CD4-positive, alpha-beta T cell (primary cell): ENCODE results near the gene RAB6A. TPM values are rescaled to one million over a fixed set of nuclear protein-coding genes. Genes with fewer than 3 reads are reported as not detected.

ENCODE experiments used
- ATAC-seq: fragments of 200-7000 bp; cut with Tn5 transposase; one replicate; pipeline ENCODE4 v1.10.0; 2022; ENCODE audit warnings: mild to moderate bottlenecking; ENCODE audit not compliant: poor library complexity
- CTCF ChIA-PET: fragments of 350-600 bp; sonication (Branson Sonifier 250); formaldehyde crosslinking; loops from one replicate; lab custom pipeline; 2021; ENCODE audit warnings: antibody characterized with exemption, inconsistent platforms; lab: Charles Lee
- POLR2A ChIA-PET: fragments of 350-600 bp; sonication (Branson Sonifier 250); formaldehyde crosslinking; loops from one replicate; lab custom pipeline; 2021; ENCODE audit warnings: antibody characterized with exemption, inconsistent platforms; lab: Charles Lee
- DNase-seq, 14 experiments: peaks; one replicate each; pipeline ENCODE4 v3.0.0-alpha.2; 2013 to 2020; ENCODE audit warnings: mixed read lengths in 2 of 14
- H3K27ac ChIP-seq, 2 donors: one replicate each; pipeline versions ENCODE4 v1.5.1 to v1.7.0; 2013; ENCODE audit warnings: low read length in 2 of 2, low read depth in 1 of 2, mild to moderate bottlenecking in 1 of 2
- H3K27me3 ChIP-seq, 2 experiments: 1 replicate in 1 of 2; 2 replicates in 1 of 2; pipeline versions ENCODE4 v1.6.1 to v1.7.0; 2013; ENCODE audit warnings: low read length in 2 of 2, control low read depth in 1 of 2, mild to moderate bottlenecking in 1 of 2, moderate library complexity in 1 of 2; ENCODE audit not compliant: insufficient read depth in 2 of 2, control insufficient read depth in 1 of 2
- H3K36me3 ChIP-seq: one replicate; pipeline ENCODE4 v1.6.1; 2013; ENCODE audit warnings: low read length, control low read depth; ENCODE audit not compliant: insufficient read depth
- H3K4me1 ChIP-seq: one replicate; pipeline ENCODE4 v1.6.1; 2013; ENCODE audit warnings: low read length, control low read depth; ENCODE audit not compliant: insufficient read depth
- H3K4me3 ChIP-seq: one replicate; pipeline ENCODE4 v1.5.1; 2013; ENCODE audit warnings: mild to moderate bottlenecking, low read length, moderate library complexity
- H3K9me3 ChIP-seq, 2 experiments: 1 replicate in 1 of 2; 2 replicates in 1 of 2; pipeline versions ENCODE4 v1.6.1 to v1.7.0; 2013; ENCODE audit warnings: low read length in 2 of 2, mild to moderate bottlenecking in 2 of 2, control low read depth in 1 of 2, moderate library complexity in 1 of 2; ENCODE audit not compliant: control insufficient read depth in 1 of 2, insufficient read depth in 1 of 2
- H3K27ac Mint-ChIP-seq: one replicate; pipeline ENCODE4 v1.8.0; 2020; ENCODE audit warnings: mixed read lengths
- H3K27me3 Mint-ChIP-seq: one replicate; pipeline ENCODE4 v1.8.0; 2021; ENCODE audit warnings: mixed read lengths
- H3K36me3 Mint-ChIP-seq: one replicate; pipeline ENCODE4 v1.8.0; 2021; ENCODE audit warnings: low read depth, mixed read lengths
- H3K4me1 Mint-ChIP-seq: one replicate; pipeline ENCODE4 v1.8.0; 2021; ENCODE audit warnings: low read depth, mixed read lengths
- H3K4me3 Mint-ChIP-seq: one replicate; pipeline ENCODE4 v1.8.0; 2020; ENCODE audit warnings: mild to moderate bottlenecking, mixed read lengths
- H3K9me3 Mint-ChIP-seq: one replicate; pipeline ENCODE4 v1.8.0; 2020; ENCODE audit warnings: mixed read lengths
- CTCF ChIP-seq: fragments of 200-600 bp; IDR thresholded peaks from one replicate; pipeline ENCODE4 v1.8.0; 2022; ENCODE audit warnings: antibody characterized with exemption, mild to moderate bottlenecking
- intact Hi-C, 2 experiments: fragments of 100-400 bp; cut with DNase I in 1 of 2; cut with micrococcal nuclease in 1 of 2; formaldehyde crosslinking; loops; one replicate each; pipeline versions ENCODE4 v1.15.1 to v1.9.0; 2023 to 2025; cut with DNase I, micrococcal nuclease
- total RNA-seq, 174 experiments: library from RNA in 2 of 174; stranded (reverse) in 2 of 174; gene quantifications; one replicate each; pipeline ENCODE4 v1.2.3 and lab custom pipeline; 2021 to 2026

Gene RAB6A
- total RNA-seq, 2 experiments from 2014 or later, result 42.6 to 49.3 TPM

- POLR2A ChIA-PET, result no interaction called here
- H3K27me3 ChIP-seq, result no peaks in the 10 kb centered on the region
- H3K4me3 ChIP-seq, result no peak overlapping the region
- intact Hi-C loops, result no loop called here
- Mint-ChIP-seq H3K4me3 (no peak overlapping the region), H3K4me1 (peaks cover 19% of the 10 kb centered on the region), H3K27me3 (no peaks in the 10 kb centered on the region), H3K27ac (no peak overlapping the region), H3K36me3 (peaks cover 40% of the 10 kb centered on the region), H3K9me3 (no peaks in the 10 kb centered on the region)
- DNase-seq (no peak), ATAC-seq (no peak)
- H3K4me1 ChIP-seq, result no peaks in the 10 kb centered on the region
- CTCF ChIA-PET, result no interaction called here
- H3K9me3 ChIP-seq, result no peaks in the 10 kb centered on the region
- peaks cover 16% of the 10 kb centered on the region for H3K36me3 ChIP-seq
- TF ChIP-seq CTCF, result no peak
- H3K27ac ChIP-seq, result no peak overlapping the region
Observed at GRCh38 chr11:73804712-73805111, 43.8 kb upstream of the RAB6A start.

- ATAC-seq (no peak), DNase-seq (no peak)
- ChIA-PET CTCF (no interaction called here), POLR2A (no interaction called here)
- Mint-ChIP-seq H3K9me3 (no peaks in the 10 kb centered on the region), H3K27ac (no peak overlapping the region), H3K27me3 (no peaks in the 10 kb centered on the region), H3K4me3 (no peak overlapping the region), H3K4me1 (peaks cover 24% of the 10 kb centered on the region), H3K36me3 (peaks cover 28% of the 10 kb centered on the region)
- Histone ChIP-seq H3K9me3 (no peaks in the 10 kb centered on the region), H3K36me3 (peaks cover 19% of the 10 kb centered on the region), H3K27me3 (no peaks in the 10 kb centered on the region), H3K4me1 (no peaks in the 10 kb centered on the region), H3K4me3 (no peak overlapping the region), H3K27ac (no peak overlapping the region)
- intact Hi-C loops, result no loop called here
- no peak for TF ChIP-seq CTCF
Observed at GRCh38 chr11:73801136-73801535, 40.3 kb upstream of the RAB6A start.

GRCh38 chr11:73800276-73800806, 39.5 kb upstream of the RAB6A start:
- POLR2A ChIA-PET, result interaction anchor here (0.7 kb wide), 1 partner anchor 12 kb away, joined by 3 read pairs; the partner anchor contains the start of gene MRPL48
- H3K36me3 ChIP-seq, result peaks cover 19% of the 10 kb centered on the region
- no peaks in the 10 kb centered on the region for H3K27me3 Mint-ChIP-seq
- peaks cover 23% of the 10 kb centered on the region for H3K36me3 Mint-ChIP-seq
- peaks cover 19% of the 10 kb centered on the region for H3K4me1 Mint-ChIP-seq
- no peak overlapping the region for H3K4me3 ChIP-seq
- ATAC-seq, result no peak
- TF ChIP-seq CTCF, result no peak
- no peak overlapping the region for H3K4me3 Mint-ChIP-seq
- H3K4me1 ChIP-seq, result no peaks in the 10 kb centered on the region
- no peak overlapping the region for H3K27ac Mint-ChIP-seq
- DNase-seq, result no peak
- H3K9me3 Mint-ChIP-seq, result no peaks in the 10 kb centered on the region
- H3K27me3 ChIP-seq, result no peaks in the 10 kb centered on the region
- intact Hi-C loops, result no loop called here
- H3K27ac ChIP-seq, result no peak overlapping the region
- CTCF ChIA-PET, result no interaction called here
- H3K9me3 ChIP-seq, result no peaks in the 10 kb centered on the region
